GM19043 (cell line): ENCODE results near the gene POU5F2.

ENCODE experiments used
- ATAC-seq: cut with Tn5 transposase; IDR thresholded peaks from one replicate; pipeline ENCODE4 v1.9.1; 2021; ENCODE audit warnings: low read depth; ENCODE audit not compliant: unreplicated experiment

POU5F2 gene

GRCh38 chr5:93717162-93717561, 24.2 kb downstream of the POU5F2 start:
- ATAC-seq = no peak

GRCh38 chr5:93716453-93716852, 24.9 kb downstream of the POU5F2 start:
- ATAC-seq = no peak

GRCh38 chr5:93715761-93716160, 25.6 kb downstream of the POU5F2 start:
- no peak for ATAC-seq

- ATAC-seq = no peak
These were observed 26.1 kb downstream of the POU5F2 start for GRCh38 chr5:93715327-93715726.

- ATAC-seq = no peak
These were observed 33.0 kb downstream of the POU5F2 start for GRCh38 chr5:93708442-93708841.

- ATAC-seq = no peak
These were observed 35.5 kb downstream of the POU5F2 start for GRCh38 chr5:93705896-93706295.

GRCh38 chr5:93704996-93705395, 36.4 kb downstream of the POU5F2 start:
- ATAC-seq = no peak

- no peak for ATAC-seq
These were observed 49.4 kb downstream of the POU5F2 start for GRCh38 chr5:93691997-93692396.
